Heart right ventricle (tissue), 16 donors: ENCODE measurements around the gene HIVEP3. TPM values are rescaled to one million over a fixed set of nuclear protein-coding genes. Genes with fewer than 3 reads are reported as not detected.

Source experiments
- ATAC-seq, 8 donors: fragments of 200-7000 bp; cut with Tn5 transposase; one replicate each; pipeline ENCODE4 v1.9.1; 2020; ENCODE audit warnings: mild to moderate bottlenecking in 8 of 8, moderate library complexity in 8 of 8, moderate number of reproducible peaks in 1 of 8
- DNase-seq, 2 donors: peaks; one replicate each; pipeline ENCODE4 v3.0.0-alpha.2; 2020
- H3K27ac ChIP-seq, 10 donors: fragments of 200-600 bp; sonication (generic) in 2 of 10; one replicate each; pipeline versions ENCODE4 v1.5.0 to v1.8.0; 2020 to 2022; ENCODE audit warnings: mild to moderate bottlenecking in 3 of 10
- H3K27me3 ChIP-seq, 7 donors: fragments of 200-600 bp; one replicate each; pipeline ENCODE4 v1.8.0; 2021 to 2022; ENCODE audit warnings: mild to moderate bottlenecking in 2 of 7
- H3K36me3 ChIP-seq, 9 donors: fragments of 200-600 bp; sonication (generic) in 1 of 9; one replicate each; pipeline versions ENCODE4 v1.5.0 to v1.8.0; 2020 to 2022; ENCODE audit warnings: mild to moderate bottlenecking in 2 of 9
- H3K4me1 ChIP-seq, 9 donors: fragments of 200-600 bp; sonication (generic) in 1 of 9; one replicate each; pipeline versions ENCODE4 v1.5.0 to v1.8.0; 2020 to 2022; ENCODE audit warnings: mild to moderate bottlenecking in 4 of 9
- H3K4me3 ChIP-seq, 10 donors: fragments of 200-600 bp; sonication (generic) in 2 of 10; one replicate each; pipeline versions ENCODE4 v1.5.0 to v1.8.0; 2020 to 2022; ENCODE audit warnings: mild to moderate bottlenecking in 7 of 10, moderate library complexity in 2 of 10
- H3K9me3 ChIP-seq, 11 donors: fragments of 200-600 bp in 10 of 11; sonication (generic) in 2 of 11; one replicate each; pipeline versions ENCODE4 v1.5.0 to v1.8.0; 2013 to 2022; ENCODE audit warnings: mild to moderate bottlenecking in 2 of 11, control low read depth in 1 of 11, moderate library complexity in 1 of 11
- CTCF ChIP-seq, 9 donors: fragments of 200-600 bp; sonication (generic) in 2 of 9; IDR thresholded peaks; one replicate each; pipeline versions ENCODE4 v1.5.0 to v1.8.0; 2021 to 2022; ENCODE audit warnings: antibody characterized with exemption in 9 of 9, mild to moderate bottlenecking in 5 of 9, moderate library complexity in 1 of 9
- WGBS, 2 donors: extraction: QIAGEN DNeasy Blood & Tissue Kit; methylation state at CpG; one replicate each; pipeline ENCODE4 v1.1.7; 2013; ENCODE audit warnings: inconsistent platforms in 1 of 2; 5-methylcytosine and 5-hydroxymethylcytosine counted together
- intact Hi-C, 10 donors: fragments of 100-400 bp; cut with DNase I; formaldehyde crosslinking; loops; one replicate each; pipeline versions ENCODE4 v1.11.1 to v1.14.2; 2022
- polyA plus RNA-seq, 2 donors: library from polyadenylated mRNA; stranded (reverse); fragments of 200-250 nt; gene quantifications; one replicate each; pipeline ENCODE4 v1.2.3, GENCODE V29; 2013
- total RNA-seq, 10 donors: library from RNA; stranded (reverse); fragmentation: NEBNext Ultra II Directional in 3 of 10; extraction: Animal tissue kit (Norgen Biotek cat#: 25700) in 3 of 10; gene quantifications; one replicate each; pipeline versions ENCODE4 v1.2.1 to v1.2.4, GENCODE V29; 2021 to 2023
- donor health status: Arrhythmogenic right ventricular cardiomyopathy.
- donor health status: ischemic (EF 13 %, LVEDD 7.1; RV severe dilation, severe dysfunction).
- donor health status: healthy with polysubstance abuse.
- donor health status: DM: no; HTN: yes; CAD: no.
- donor health status: DM: no; HTN: no; CAD: no.
- donor health status: ischemic (EF 25% LVEDD 6.9; RV normal size, moderate dysfunction).
- donor health status: ischemic (EF 25% LVEDD 5.7; RV mildly dilated, moderate dysfunction).
- donor health status: healthy.
- donor health status: DM: yes; HTN: yes; CAD: no.
- donor health status: Ischemic cardiomyopathy.
- donor health status: ischemic (EF 35%, LVEDD 5.7; RV mildly dilated, moderate dysfunction).
- donor health status: nonischemic (EF 11% LVEDD 7.7; RV severe dilation, severe dysfunction).
- donor health status: DM: yes; HTN: yes; CAD: no.
- donor health status: PGD.
- donor health status: ischemic (EF 29% LVEDD 5.4; RV normal size, mild dysfunction).
- donor health status: nonischemic (EF 23%, LVEDD 6.1; RV moderate dilation, normal function).

The HIVEP3 gene
- total and polyA plus RNA-seq, 12 donors = 2.6 to 7.5 (median 5.2) TPM

DNA sequence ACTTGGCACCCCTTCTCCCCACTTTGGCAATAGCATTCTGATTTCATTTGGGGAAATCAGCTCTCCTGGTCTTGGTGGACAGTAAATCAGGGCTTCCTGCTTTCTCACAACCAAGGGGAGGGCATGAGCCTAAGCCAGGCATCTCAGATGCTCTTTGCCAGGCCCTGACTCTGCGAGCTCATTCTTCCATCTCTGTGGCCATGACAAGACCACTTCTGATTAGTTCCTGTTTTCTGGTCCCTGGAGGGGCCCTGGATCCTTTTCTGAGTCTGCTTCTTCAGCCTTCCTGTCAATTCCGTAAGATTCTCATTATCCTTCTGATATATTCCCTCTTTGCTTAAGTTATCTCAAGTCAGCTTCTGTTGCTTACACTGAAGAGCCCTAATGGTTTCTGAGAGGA lies 210.4 kb downstream of the HIVEP3 start:
- 79 to 87% methylated on average over 2 of the region's 2 CpGs for WGBS, 2 donors
- Histone ChIP-seq H3K36me3 (no peaks in the 10 kb centered on the region), H3K9me3 (no peaks in the 10 kb centered on the region), H3K4me3 (no peak overlapping the region), H3K4me1 (peaks cover 0 to 17% (median 6%) of the 10 kb centered on the region in 9 donors), H3K27ac (no peak overlapping the region), H3K27me3 (no peaks in the 10 kb centered on the region)
- DNase-seq (no peak), ATAC-seq (no peak)
- TF ChIP-seq CTCF (IDR thresholded peaks at IDR 0.05) = no peak
- intact Hi-C loops = no loop called here

DNA sequence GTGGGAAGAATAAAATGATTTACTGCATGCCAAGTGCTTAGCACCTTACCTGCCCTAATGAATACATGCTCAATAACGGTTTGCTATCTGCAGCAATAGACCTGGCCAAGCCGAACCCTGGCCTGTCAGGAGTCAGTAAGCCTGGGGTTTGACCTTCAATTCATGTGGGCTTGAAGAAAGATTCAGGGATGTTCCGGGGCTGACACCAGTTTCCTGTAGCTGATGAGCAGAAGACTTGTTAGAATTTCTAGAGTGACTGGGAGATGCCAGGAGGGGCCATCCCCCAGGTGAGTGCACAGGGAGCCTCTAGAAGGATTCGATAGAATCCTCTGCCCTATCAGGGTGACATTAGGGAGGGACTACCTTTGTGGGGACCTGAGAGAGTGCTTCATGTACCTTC lies 210.9 kb downstream of the HIVEP3 start:
- H3K36me3 ChIP-seq = no peaks in the 10 kb centered on the region
- no peaks in the 10 kb centered on the region for H3K27me3 ChIP-seq
- no peak for ATAC-seq
- H3K9me3 ChIP-seq = no peaks in the 10 kb centered on the region
- no peak overlapping the region for H3K4me3 ChIP-seq
- intact Hi-C loops = no loop called here
- 91 to 92% methylated on average over 4 of the region's 4 CpGs for WGBS, 2 donors
- TF ChIP-seq CTCF (IDR thresholded peaks at IDR 0.05) = no peak
- no peak overlapping the region for H3K27ac ChIP-seq
- DNase-seq = no peak
- H3K4me1 ChIP-seq = peaks cover 0 to 15% (median 3%) of the 10 kb centered on the region in 9 donors

GRCh38 chr1:41705798-41706197 lies 212.9 kb downstream of the HIVEP3 start:
- Histone ChIP-seq H3K9me3 (no peaks in the 10 kb centered on the region), H3K4me3 (no peak overlapping the region), H3K27ac (no peak overlapping the region), H3K36me3 (no peaks in the 10 kb centered on the region), H3K4me1 (peaks cover 0 to 15% (median 0%) of the 10 kb centered on the region in 9 donors), H3K27me3 (no peaks in the 10 kb centered on the region)
- WGBS, 2 donors = 92 to 97% methylated on average over 1 of the region's 1 CpG
- ATAC-seq (no peak), DNase-seq (no peak)
- intact Hi-C loops = no loop called here
- no peak for TF ChIP-seq CTCF (IDR thresholded peaks at IDR 0.05)

- Histone ChIP-seq H3K27me3 (no peaks in the 10 kb centered on the region), H3K36me3 (no peaks in the 10 kb centered on the region), H3K27ac (no peak overlapping the region), H3K4me3 (no peak overlapping the region), H3K4me1 (peaks cover 0 to 9% (median 0%) of the 10 kb centered on the region in 9 donors), H3K9me3 (no peaks in the 10 kb centered on the region)
- 83 to 84% methylated on average over 4 of the region's 4 CpGs for WGBS, 2 donors
- DNase-seq (no peak), ATAC-seq (no peak)
- intact Hi-C loops = no loop called here
- no peak for TF ChIP-seq CTCF (IDR thresholded peaks at IDR 0.05)
Observed at GRCh38 chr1:41704196-41704595, 214.5 kb downstream of the HIVEP3 start.
